ENCODE data around the gene SLC17A5. TPM values are rescaled to one million over a fixed set of nuclear protein-coding genes. Genes with fewer than 3 reads are reported as not detected.

SLC17A5 gene
- total RNA-seq, 2 experiments from 2014 or later: 7.4 to 9.6 TPM

DNA sequence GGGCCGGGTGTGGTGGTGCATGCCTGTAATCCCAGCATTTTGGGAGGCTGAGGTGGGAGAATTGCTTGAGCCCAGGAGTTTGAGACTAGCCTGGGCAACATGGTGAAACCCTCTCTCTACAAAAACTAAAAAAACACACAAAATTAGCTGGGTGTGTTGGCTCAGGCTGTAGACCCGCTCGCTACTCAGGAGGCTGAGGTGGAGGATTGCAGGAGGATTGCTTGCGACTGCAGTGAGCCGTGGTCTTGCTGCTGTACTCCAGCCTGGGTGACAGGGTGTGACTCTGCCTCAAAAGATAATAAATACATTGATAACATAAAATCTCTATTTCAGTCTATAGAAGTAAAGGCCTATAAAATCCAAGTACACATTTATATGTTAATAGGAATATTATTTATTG, 49.3 kb downstream of the SLC17A5 start:
- no peaks in the 10 kb centered on the region for H3K4me1 ChIP-seq (ENCODE audit: insufficient read depth, low read length, poor library complexity, severe bottlenecking)
- H3K4me3 ChIP-seq (ENCODE audit: low read depth, low read length, poor library complexity, severe bottlenecking): no peak overlapping the region
- H3K36me3 ChIP-seq (ENCODE audit: insufficient read depth, low read length): peaks cover 24% of the 10 kb centered on the region; the same call in 1 of the 2 replicates
- H4K20me1 ChIP-seq (ENCODE audit: insufficient read depth, low read length): no peaks in the 10 kb centered on the region
- DNase-seq (ENCODE audit: low spot score): no peak
- H2AFZ ChIP-seq (ENCODE audit: low read length): no peak overlapping the region
- H3K79me2 ChIP-seq (ENCODE audit: insufficient read depth, low read depth, low read length): no peaks in the 10 kb centered on the region
- ChIA-PET CTCF (ENCODE audit: unreplicated experiment) (no interaction called here), POLR2A (interaction anchor here (0.5 to 1.3 kb wide), 5 partner anchors 10 to 92 kb away, joined by 3 to 7 read pairs (median 3); no protein-coding TSS in a partner anchor)
- no TSS peak for BruUV-seq (replicated peaks)
- H3K9me2 ChIP-seq (ENCODE audit: insufficient read depth, low read length): no peaks in the 10 kb centered on the region
- intact Hi-C loops (cut with micrococcal nuclease; ENCODE audit: unreplicated experiment): no loop called here
- H3K27ac ChIP-seq (ENCODE audit: low read depth, low read length, poor library complexity, severe bottlenecking): no peak overlapping the region
- no peaks in the 10 kb centered on the region for H3K9me3 ChIP-seq (ENCODE audit: low read length)
- TF ChIP-seq EZH2phosphoT487 (IDR thresholded peaks at IDR 0.05; ENCODE audit: borderline replicate concordance, low read depth, low read length) (no peak), CTCF (conservative IDR thresholded peaks at IDR 0.05; ENCODE audit: low read length) (no peak)
- H3K4me2 ChIP-seq (ENCODE audit: low read length): no peak overlapping the region

- H3K36me3 ChIP-seq (ENCODE audit: insufficient read depth, low read length): peaks cover 20% of the 10 kb centered on the region; the same call in 1 of the 2 replicates
- no peaks in the 10 kb centered on the region for H3K9me2 ChIP-seq (ENCODE audit: insufficient read depth, low read length)
- H3K4me2 ChIP-seq (ENCODE audit: low read length): no peak overlapping the region
- no peak for DNase-seq (ENCODE audit: low spot score)
- CTCF ChIA-PET (ENCODE audit: unreplicated experiment): no interaction called here
- H2AFZ ChIP-seq (ENCODE audit: low read length): no peak overlapping the region
- H3K27ac ChIP-seq (ENCODE audit: low read depth, low read length, poor library complexity, severe bottlenecking): no peak overlapping the region
- H3K9me3 ChIP-seq (ENCODE audit: low read length): no peaks in the 10 kb centered on the region
- no peak for TF ChIP-seq CTCF (conservative IDR thresholded peaks at IDR 0.05; ENCODE audit: low read length)
- intact Hi-C loops (cut with micrococcal nuclease; ENCODE audit: unreplicated experiment): no loop called here
- POLR2A ChIA-PET: interaction anchor here (0.5 to 1.3 kb wide), 5 partner anchors 9 to 91 kb away, joined by 3 to 7 read pairs (median 3); no protein-coding TSS in a partner anchor
- no peaks in the 10 kb centered on the region for H4K20me1 ChIP-seq (ENCODE audit: insufficient read depth, low read length)
- no peaks in the 10 kb centered on the region for H3K4me1 ChIP-seq (ENCODE audit: insufficient read depth, low read length, poor library complexity, severe bottlenecking)
- H3K4me3 ChIP-seq (ENCODE audit: low read depth, low read length, poor library complexity, severe bottlenecking): no peak overlapping the region
- no TSS peak for BruUV-seq (replicated peaks)
- H3K79me2 ChIP-seq (ENCODE audit: insufficient read depth, low read depth, low read length): no peaks in the 10 kb centered on the region
These were observed 49.8 kb downstream of the SLC17A5 start for GRCh38 chr6:73604020-73604419.

DNA sequence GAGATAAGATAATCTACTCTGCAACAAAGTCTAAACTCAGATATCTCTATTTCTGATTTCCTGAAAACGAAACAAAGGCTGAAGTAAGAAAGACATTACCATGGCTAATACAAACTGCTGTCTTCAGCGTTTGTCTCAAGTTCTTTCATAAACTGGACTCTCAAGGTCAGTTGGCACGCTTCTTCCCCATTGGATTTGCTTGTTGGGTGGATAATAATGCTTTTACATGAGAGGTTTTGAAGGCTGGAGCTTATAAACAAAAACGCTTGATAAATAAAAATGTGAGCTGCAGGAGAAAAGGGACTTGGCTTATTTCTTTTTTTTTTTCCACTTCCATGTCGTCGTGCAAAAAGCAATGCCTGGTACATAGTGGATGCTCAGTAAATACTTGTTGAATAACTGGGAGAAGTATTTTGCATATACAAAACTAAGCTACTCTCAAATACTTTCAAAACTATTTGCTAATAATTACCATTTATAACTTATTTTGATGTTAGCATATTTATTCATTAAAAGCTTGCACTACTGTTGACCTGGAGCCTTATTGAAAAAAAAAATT, 67.3 kb downstream of the SLC17A5 start:
- TF ChIP-seq CTCF (conservative IDR thresholded peaks at IDR 0.05; ENCODE audit: low read length): no peak
- H3K9me2 ChIP-seq (ENCODE audit: insufficient read depth, low read length): no peaks in the 10 kb centered on the region
- peak overlapping the region; percentile 97 for H2AFZ ChIP-seq (ENCODE audit: low read length)
- H3K4me1 ChIP-seq (ENCODE audit: insufficient read depth, low read length, poor library complexity, severe bottlenecking): peaks cover 21% of the 10 kb centered on the region
- H3K36me3 ChIP-seq (ENCODE audit: insufficient read depth, low read length): no peaks in the 10 kb centered on the region
- peak overlapping the region; percentile 76 for H3K4me2 ChIP-seq (ENCODE audit: low read length)
- CTCF ChIA-PET (ENCODE audit: unreplicated experiment): interaction anchor here (0.9 to 1.4 kb wide), 3 partner anchors 64 to 73 kb away, joined by 3 to 5 read pairs (median 3); no protein-coding TSS in a partner anchor
- intact Hi-C loops (cut with micrococcal nuclease; ENCODE audit: unreplicated experiment): loop anchor here (1.0 to 5.0 kb wide), 2 partner anchors 65 to 66 kb away; partner anchors contain the start of genes EEF1A1 and SLC17A5
- no peaks in the 10 kb centered on the region; the same call in 1 of the 2 replicates for H3K9me3 ChIP-seq (ENCODE audit: low read length)
- POLR2A ChIA-PET: interaction anchor here (0.6 to 2.8 kb wide), 26 partner anchors 13 to 382 kb away, joined by 3 to 33 read pairs (median 5); partner anchors contain the start of genes EEF1A1 and MTO1
- H3K79me2 ChIP-seq (ENCODE audit: insufficient read depth, low read depth, low read length): no peaks in the 10 kb centered on the region
- TSS peak; percentile 97 for BruUV-seq (replicated peaks)
- peak overlapping the region; percentile 56 for H3K4me3 ChIP-seq (ENCODE audit: low read depth, low read length, poor library complexity, severe bottlenecking)
- no peak for DNase-seq (ENCODE audit: low spot score)
- H4K20me1 ChIP-seq (ENCODE audit: insufficient read depth, low read length): no peaks in the 10 kb centered on the region
- peak overlapping the region; percentile 78 for H3K27ac ChIP-seq (ENCODE audit: low read depth, low read length, poor library complexity, severe bottlenecking)
